Measurements from ENCODE around the gene RCE1. TPM values are rescaled to one million over a fixed set of nuclear protein-coding genes. Genes with fewer than 3 reads are reported as not detected.
A peak's percentile ranks its signal among the peaks of the same experiment; 100 is the strongest.

Gene RCE1
- total RNA-seq, 1 experiment from 2014 or later, result 52.5 TPM

DNA sequence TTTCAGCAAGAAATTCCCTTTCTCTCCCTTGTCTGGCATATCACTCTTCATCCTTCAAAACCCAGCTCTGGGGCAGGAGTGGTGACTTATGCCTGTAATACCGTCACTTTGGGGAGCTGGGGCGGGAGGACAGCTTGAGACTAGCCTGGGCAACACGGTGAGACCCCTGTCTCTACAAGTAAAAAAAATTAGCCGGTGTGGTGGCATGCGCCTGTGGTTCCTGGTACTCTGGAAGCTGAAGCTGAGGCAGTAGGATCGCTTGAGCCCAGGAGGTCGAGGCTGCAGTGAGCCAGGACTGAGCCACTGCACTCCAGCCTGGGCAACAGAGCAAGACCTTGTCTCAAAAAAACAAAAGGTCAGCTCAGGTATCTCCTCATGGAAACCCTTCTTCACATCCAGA is 1.4 kb upstream of the RCE1 start:
- H2AK5ac ChIP-seq (ENCODE audit: insufficient read length, low read length), result no peak overlapping the region
- Mint-ChIP-seq H3K27me3 (ENCODE audit: low read depth) (peaks cover 2% of the 10 kb centered on the region; the same call in 1 of the 2 replicates), H3K4me3 (peak overlapping the region; percentile 91 to 95), H3K27ac (no peak overlapping the region), H3K9me3 (no peaks in the 10 kb centered on the region), H3K36me3 (ENCODE audit: insufficient read depth in 1 of 3, low read depth in 3 of 3) (peaks cover 13 to 56% (median 37%) of the 10 kb centered on the region in 3 experiments), H3K4me1 (peaks cover 14 to 16% of the 10 kb centered on the region in 2 experiments)
- no peak overlapping the region for H2AFZ ChIP-seq (ENCODE audit: low read length)
- H4K8ac ChIP-seq (replicated peaks; ENCODE audit: insufficient read length, low read depth, low read length), result no peak overlapping the region
- peaks cover 5% of the 10 kb centered on the region for H3K23me2 ChIP-seq (ENCODE audit: insufficient read length, low read depth, low read length, poor library complexity, severe bottlenecking)
- H3K27ac ChIP-seq (ENCODE audit: insufficient read length, low read depth, low read length), result no peak overlapping the region
- no peak for DNase-seq
- peak overlapping the region; percentile 62 for H3K9ac ChIP-seq (ENCODE audit: extremely low read depth, insufficient read length, low read length)
- no peaks in the 10 kb centered on the region for H3K4me1 ChIP-seq (ENCODE audit: insufficient read depth, low read length)
- H2BK5ac ChIP-seq (ENCODE audit: insufficient read length, low read length), result no peak overlapping the region
- H4K20me1 ChIP-seq (ENCODE audit: control insufficient read depth, insufficient read depth, insufficient read length), result no peaks in the 10 kb centered on the region
- H3K9me3 ChIP-seq (ENCODE audit: control insufficient read depth, low read depth, low read length), result no peaks in the 10 kb centered on the region
- no peak overlapping the region for H2BK120ac ChIP-seq (ENCODE audit: low read depth, low read length, poor library complexity, severe bottlenecking)
- peak overlapping the region; percentile 82 for H3K4me2 ChIP-seq (ENCODE audit: insufficient read depth, insufficient read length, low read length)
- H4K91ac ChIP-seq (ENCODE audit: insufficient read length, low read depth, low read length), result no peak overlapping the region
- no peak for TF ChIP-seq CTCF (conservative IDR thresholded peaks at IDR 0.05)
- H3T11ph ChIP-seq (ENCODE audit: low read length), result no peak overlapping the region
- H3K4ac ChIP-seq (ENCODE audit: low read depth, low read length), result no peak overlapping the region
- no peak overlapping the region for H3K56ac ChIP-seq (ENCODE audit: insufficient read length, low read depth, low read length)
- peaks cover 10% of the 10 kb centered on the region; the same call in 1 of the 2 replicates for H3K79me2 ChIP-seq (ENCODE audit: insufficient read depth, low read length)
- no peaks in the 10 kb centered on the region for H3K27me3 ChIP-seq (ENCODE audit: insufficient read depth, low read length)
- H3K18ac ChIP-seq (ENCODE audit: insufficient read length, low read depth, low read length), result no peak overlapping the region
- H3K23ac ChIP-seq (ENCODE audit: insufficient read length, low read depth, low read length), result no peak overlapping the region
- H2BK20ac ChIP-seq (ENCODE audit: low read depth, low read length, poor library complexity, severe bottlenecking), result no peak overlapping the region
- H3K79me1 ChIP-seq (ENCODE audit: insufficient read depth, low read depth, low read length, poor library complexity, severe bottlenecking), result peaks cover 7% of the 10 kb centered on the region
- H2BK15ac ChIP-seq (ENCODE audit: low read depth, low read length), result no peak overlapping the region
- H3K14ac ChIP-seq (ENCODE audit: insufficient read depth, low read length), result no peak overlapping the region
- H2BK12ac ChIP-seq (ENCODE audit: insufficient read length, low read depth, low read length), result no peak overlapping the region
- WGBS (ENCODE audit: extremely low coverage, insufficient read length, low lambda C conversion rate), result no CpG with 5 or more reads among the region's 7 CpGs
- H4K5ac ChIP-seq (ENCODE audit: insufficient read length, low read depth, low read length), result no peak overlapping the region
